Natural killer cell (primary cell): Measurements from ENCODE around the gene MYLK4. TPM values are rescaled to one million over a fixed set of nuclear protein-coding genes. Genes with fewer than 3 reads are reported as not detected.

ENCODE experiments used
- ATAC-seq, 3 donors: fragments of 150-1000 bp in 2 of 3; fragments of 200-7000 bp in 1 of 3; cut with Tn5 transposase; 1 replicate in 1 of 3; 2 replicates in 2 of 3; pipeline ENCODE4 v1.10.0; 2021; ENCODE audit warnings: mild to moderate bottlenecking in 2 of 3, moderate library complexity in 2 of 3
- DNase-seq, 2 donors: peaks; one replicate each; pipeline versions ENCODE4 v3.0.0 to v3.0.0-alpha.2; 2013 to 2021; ENCODE audit warnings: mixed read lengths in 1 of 2
- H3K27ac ChIP-seq: one replicate; pipeline ENCODE4 v1.5.1; 2013; ENCODE audit warnings: mild to moderate bottlenecking, low read length
- H3K27me3 ChIP-seq: one replicate; pipeline ENCODE4 v1.6.1; 2013; ENCODE audit warnings: low read length; ENCODE audit not compliant: control insufficient read depth, insufficient read depth
- H3K36me3 ChIP-seq: one replicate; pipeline ENCODE4 v1.6.1; 2013; ENCODE audit warnings: low read length; ENCODE audit not compliant: control insufficient read depth, insufficient read depth
- H3K4me1 ChIP-seq: one replicate; pipeline ENCODE4 v1.6.1; 2013; ENCODE audit warnings: low read length; ENCODE audit not compliant: control insufficient read depth, insufficient read depth
- H3K4me3 ChIP-seq: one replicate; pipeline ENCODE4 v1.5.1; 2013; ENCODE audit warnings: low read length
- H3K9me3 ChIP-seq: one replicate; pipeline ENCODE4 v1.6.1; 2013; ENCODE audit warnings: low read length; ENCODE audit not compliant: control insufficient read depth, insufficient read depth
- H3K27ac Mint-ChIP-seq, 2 donors: one replicate each; pipeline ENCODE4 v1.8.0; 2022; ENCODE audit warnings: mild to moderate bottlenecking in 2 of 2, mixed read lengths in 2 of 2, moderate library complexity in 1 of 2
- H3K27me3 Mint-ChIP-seq, 2 donors: one replicate each; pipeline ENCODE4 v1.8.0; 2022; ENCODE audit warnings: low read depth in 2 of 2, mixed read lengths in 2 of 2
- H3K36me3 Mint-ChIP-seq: one replicate; pipeline ENCODE4 v1.8.0; 2022; ENCODE audit warnings: mixed read lengths
- H3K4me1 Mint-ChIP-seq, 2 donors: one replicate each; pipeline ENCODE4 v1.8.0; 2022; ENCODE audit warnings: mixed read lengths in 2 of 2
- H3K4me3 Mint-ChIP-seq: one replicate; pipeline ENCODE4 v1.8.0; 2022; ENCODE audit warnings: mild to moderate bottlenecking, moderate library complexity, mixed read lengths
- H3K9me3 Mint-ChIP-seq, 2 donors: one replicate each; pipeline ENCODE4 v1.8.0; 2022; ENCODE audit warnings: mixed read lengths in 2 of 2
- WGBS: methylation state at CpG from one replicate; pipeline ENCODE4 v1.1.7; 2013; ENCODE audit warnings: missing lambda C conversion rate; ENCODE audit not compliant: insufficient coverage; 5-methylcytosine and 5-hydroxymethylcytosine counted together
- intact Hi-C: fragments of 100-400 bp; cut with micrococcal nuclease; formaldehyde crosslinking; loops from one replicate; pipeline ENCODE4 v1.14.2; 2022
- total RNA-seq, 4 donors: library from RNA; stranded (reverse); fragments of 120-200 nt in 1 of 4; gene quantifications; one replicate each; pipeline versions ENCODE4 v1.2.3 to v1.2.4, GENCODE V29; 2013 to 2022
- TF ChIP-seq, protein P1 (sequence below): fragments of 200-600 bp; IDR thresholded peaks from one replicate; pipeline ENCODE4 v1.8.0; 2022; ENCODE audit warnings: antibody characterized with exemption

Gene MYLK4
- total RNA-seq, 3 donors from 2014 or later (not counting 1 experiment from before 2014, with no cell fraction given): 0.45 to 1.1 (median 0.88) TPM

DNA sequence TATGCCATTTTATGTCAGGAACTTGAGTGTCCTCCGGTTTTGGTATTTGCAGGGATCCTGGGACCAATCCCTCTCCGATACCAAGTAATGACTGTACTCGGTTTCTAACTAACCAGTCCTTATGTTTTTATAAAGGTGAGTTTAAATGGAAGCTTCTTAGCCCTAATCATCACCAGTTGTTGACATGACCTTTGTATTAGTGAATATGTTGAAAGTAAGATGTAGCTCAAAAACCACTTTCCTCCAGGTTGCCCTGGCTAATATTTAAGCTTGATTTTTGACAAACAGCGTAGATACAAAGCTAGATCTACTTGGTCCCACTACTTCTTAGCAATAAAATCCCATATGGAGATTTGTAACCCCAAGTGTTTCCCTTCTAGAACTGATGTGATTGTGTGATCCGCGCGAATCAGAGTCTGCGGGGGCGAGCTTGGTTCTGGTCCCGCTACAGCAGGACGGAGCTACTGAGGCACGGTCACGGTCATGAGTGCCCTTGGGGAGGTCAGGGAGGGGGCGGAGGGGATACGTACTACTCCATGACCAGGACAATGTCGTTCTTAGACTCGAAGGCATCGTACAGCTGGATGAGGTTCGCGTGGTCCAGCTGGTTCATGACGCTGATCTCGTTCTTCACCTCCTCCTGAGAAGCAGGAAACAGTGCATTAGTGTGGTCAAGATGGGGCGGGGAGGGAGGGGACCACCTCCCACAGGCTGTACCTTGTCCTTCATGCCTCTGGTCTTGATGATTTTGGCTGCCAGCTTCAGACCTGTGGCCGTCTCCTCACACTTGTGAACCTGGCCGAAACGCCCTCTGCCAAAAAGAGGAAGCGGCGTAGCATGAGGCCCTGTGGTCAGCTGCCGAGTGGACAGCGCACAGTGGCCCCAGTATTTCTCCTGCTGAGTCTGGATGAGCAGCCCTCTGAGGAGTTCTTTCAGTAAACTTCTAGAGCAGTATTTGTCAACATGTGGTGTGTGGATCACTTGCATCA is 65.7 kb downstream of the MYLK4 start:
- H3K27me3 ChIP-seq: no peaks in the 10 kb centered on the region
- ATAC-seq (no peak), DNase-seq (no peak)
- H3K27ac ChIP-seq: no peak overlapping the region
- H3K4me1 Mint-ChIP-seq: no peaks in the 10 kb centered on the region
- TF ChIP-seq, protein P1, sequence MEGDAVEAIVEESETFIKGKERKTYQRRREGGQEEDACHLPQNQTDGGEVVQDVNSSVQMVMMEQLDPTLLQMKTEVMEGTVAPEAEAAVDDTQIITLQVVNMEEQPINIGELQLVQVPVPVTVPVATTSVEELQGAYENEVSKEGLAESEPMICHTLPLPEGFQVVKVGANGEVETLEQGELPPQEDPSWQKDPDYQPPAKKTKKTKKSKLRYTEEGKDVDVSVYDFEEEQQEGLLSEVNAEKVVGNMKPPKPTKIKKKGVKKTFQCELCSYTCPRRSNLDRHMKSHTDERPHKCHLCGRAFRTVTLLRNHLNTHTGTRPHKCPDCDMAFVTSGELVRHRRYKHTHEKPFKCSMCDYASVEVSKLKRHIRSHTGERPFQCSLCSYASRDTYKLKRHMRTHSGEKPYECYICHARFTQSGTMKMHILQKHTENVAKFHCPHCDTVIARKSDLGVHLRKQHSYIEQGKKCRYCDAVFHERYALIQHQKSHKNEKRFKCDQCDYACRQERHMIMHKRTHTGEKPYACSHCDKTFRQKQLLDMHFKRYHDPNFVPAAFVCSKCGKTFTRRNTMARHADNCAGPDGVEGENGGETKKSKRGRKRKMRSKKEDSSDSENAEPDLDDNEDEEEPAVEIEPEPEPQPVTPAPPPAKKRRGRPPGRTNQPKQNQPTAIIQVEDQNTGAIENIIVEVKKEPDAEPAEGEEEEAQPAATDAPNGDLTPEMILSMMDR: no peak
- 93% methylated on average over 29 of the region's 30 CpGs for WGBS
- no peak overlapping the region for H3K27ac Mint-ChIP-seq
- H3K9me3 ChIP-seq: no peaks in the 10 kb centered on the region
- no peaks in the 10 kb centered on the region for H3K27me3 Mint-ChIP-seq
- no peaks in the 10 kb centered on the region for H3K4me1 ChIP-seq
- H3K9me3 Mint-ChIP-seq: no peaks in the 10 kb centered on the region
- H3K4me3 ChIP-seq: no peak overlapping the region
- no peaks in the 10 kb centered on the region for H3K36me3 Mint-ChIP-seq
- H3K4me3 Mint-ChIP-seq: no peak overlapping the region
- intact Hi-C loops: no loop called here
- H3K36me3 ChIP-seq: no peaks in the 10 kb centered on the region

DNA sequence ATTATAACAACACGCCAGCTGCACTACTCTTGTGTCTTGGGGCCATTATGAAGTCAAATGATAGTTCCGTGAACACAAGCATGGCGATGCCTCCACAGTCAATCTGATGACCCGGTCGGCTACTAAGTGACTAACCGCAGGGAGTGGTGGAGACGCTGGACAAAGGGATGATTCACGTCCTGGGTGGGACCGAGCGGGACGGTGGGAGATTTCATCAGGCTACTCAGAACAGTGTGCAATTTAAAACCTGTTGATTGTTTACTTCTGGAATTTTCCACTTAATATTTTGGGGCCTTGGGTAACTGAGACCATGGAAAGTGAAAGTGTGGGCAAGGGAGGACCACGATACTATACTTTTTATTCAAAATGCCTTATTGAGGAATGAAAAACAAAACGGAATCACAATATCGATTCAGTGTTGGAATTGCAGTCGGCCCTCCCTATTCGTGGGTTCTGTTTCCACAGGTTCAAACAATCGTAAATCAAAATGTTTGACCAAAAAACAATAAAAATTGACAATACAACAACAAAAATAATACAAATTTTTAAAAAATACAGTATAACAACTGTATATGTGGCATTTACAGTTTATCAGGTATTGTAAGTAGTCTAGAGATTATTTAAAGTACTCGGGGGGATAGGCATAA is 66.5 kb downstream of the MYLK4 start:
- Mint-ChIP-seq H3K9me3 (no peaks in the 10 kb centered on the region), H3K27me3 (no peaks in the 10 kb centered on the region), H3K27ac (no peak overlapping the region), H3K36me3 (no peaks in the 10 kb centered on the region), H3K4me1 (no peaks in the 10 kb centered on the region), H3K4me3 (no peak overlapping the region)
- Histone ChIP-seq H3K4me3 (no peak overlapping the region), H3K9me3 (no peaks in the 10 kb centered on the region), H3K36me3 (no peaks in the 10 kb centered on the region), H3K27ac (no peak overlapping the region), H3K4me1 (no peaks in the 10 kb centered on the region), H3K27me3 (no peaks in the 10 kb centered on the region)
- DNase-seq (no peak), ATAC-seq (no peak)
- TF ChIP-seq, protein P1: no peak
- WGBS: 92% methylated on average over 18 of the region's 18 CpGs
- intact Hi-C loops: no loop called here

DNA sequence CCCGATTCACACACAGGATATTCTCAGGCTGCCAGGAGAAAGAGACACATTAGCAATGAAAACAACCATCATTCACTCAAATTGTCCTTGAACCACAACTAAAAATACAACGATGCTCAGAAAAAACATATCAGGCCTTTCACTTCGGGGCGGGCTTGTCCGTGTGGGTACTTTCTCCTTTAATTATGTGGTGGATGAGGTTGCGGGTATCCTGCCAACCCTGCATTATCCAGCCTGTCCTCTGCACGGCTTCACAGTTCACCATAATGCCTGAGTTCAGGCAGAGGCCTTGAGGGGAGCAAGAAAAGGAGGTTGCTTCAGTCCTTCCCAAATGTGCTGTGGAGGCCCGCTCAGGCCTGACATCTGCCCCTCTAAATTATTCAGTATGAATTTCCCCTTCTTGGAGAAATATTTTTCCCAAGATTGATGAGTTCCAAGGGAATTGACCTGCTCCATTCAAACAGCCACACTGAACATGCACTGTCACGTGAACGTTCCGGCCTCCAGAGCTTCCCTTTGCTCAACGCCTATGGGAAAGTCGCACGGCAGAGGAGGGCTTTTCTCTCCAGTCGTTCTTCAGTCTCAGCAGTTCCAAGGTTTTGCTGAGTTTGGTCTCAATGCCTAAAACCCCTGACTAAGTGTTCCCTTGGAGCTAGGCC is 70.3 kb downstream of the MYLK4 start:
- Histone ChIP-seq H3K27me3 (no peaks in the 10 kb centered on the region), H3K36me3 (no peaks in the 10 kb centered on the region), H3K27ac (no peak overlapping the region), H3K4me3 (no peak overlapping the region), H3K9me3 (no peaks in the 10 kb centered on the region), H3K4me1 (no peaks in the 10 kb centered on the region)
- Mint-ChIP-seq H3K36me3 (no peaks in the 10 kb centered on the region), H3K4me3 (no peak overlapping the region), H3K27ac (no peak overlapping the region), H3K4me1 (no peaks in the 10 kb centered on the region), H3K9me3 (no peaks in the 10 kb centered on the region), H3K27me3 (no peaks in the 10 kb centered on the region)
- ATAC-seq (no peak), DNase-seq (no peak)
- intact Hi-C loops: no loop called here
- TF ChIP-seq, protein P1: no peak
- WGBS: 96% methylated on average over 14 of the region's 15 CpGs
